ENCODE measurements around the gene P2RY12.
A peak's percentile ranks its signal among the peaks of the same experiment; 100 is the strongest.

Gene P2RY12

DNA sequence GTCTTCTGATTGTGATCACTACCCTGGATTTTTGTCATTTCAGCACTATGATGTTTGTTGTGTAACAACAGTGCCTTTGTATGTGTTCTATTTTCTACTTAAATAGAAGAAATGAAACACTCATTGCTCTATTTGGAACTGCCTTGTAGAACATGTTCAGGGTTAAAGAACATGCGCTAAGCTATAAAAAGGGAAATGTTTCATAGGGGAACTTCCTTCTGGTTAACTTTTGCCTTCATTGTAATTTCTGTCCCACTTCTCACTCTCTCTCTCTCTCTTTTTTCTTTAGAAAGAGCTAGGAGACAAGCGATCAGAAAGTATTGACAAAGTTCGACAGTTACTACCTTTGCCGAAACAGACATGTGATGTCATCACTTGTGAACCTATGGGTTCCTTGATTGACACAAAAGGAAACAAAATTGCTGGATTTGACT, at the start of gene P2RY12:
TSS of gene P2RY12 (minus strand) at position 13 of the 434 bp plus-strand sequence. CDS start 45,908 bp downstream, outside the sequence.
- TF ChIP-seq, protein P1, sequence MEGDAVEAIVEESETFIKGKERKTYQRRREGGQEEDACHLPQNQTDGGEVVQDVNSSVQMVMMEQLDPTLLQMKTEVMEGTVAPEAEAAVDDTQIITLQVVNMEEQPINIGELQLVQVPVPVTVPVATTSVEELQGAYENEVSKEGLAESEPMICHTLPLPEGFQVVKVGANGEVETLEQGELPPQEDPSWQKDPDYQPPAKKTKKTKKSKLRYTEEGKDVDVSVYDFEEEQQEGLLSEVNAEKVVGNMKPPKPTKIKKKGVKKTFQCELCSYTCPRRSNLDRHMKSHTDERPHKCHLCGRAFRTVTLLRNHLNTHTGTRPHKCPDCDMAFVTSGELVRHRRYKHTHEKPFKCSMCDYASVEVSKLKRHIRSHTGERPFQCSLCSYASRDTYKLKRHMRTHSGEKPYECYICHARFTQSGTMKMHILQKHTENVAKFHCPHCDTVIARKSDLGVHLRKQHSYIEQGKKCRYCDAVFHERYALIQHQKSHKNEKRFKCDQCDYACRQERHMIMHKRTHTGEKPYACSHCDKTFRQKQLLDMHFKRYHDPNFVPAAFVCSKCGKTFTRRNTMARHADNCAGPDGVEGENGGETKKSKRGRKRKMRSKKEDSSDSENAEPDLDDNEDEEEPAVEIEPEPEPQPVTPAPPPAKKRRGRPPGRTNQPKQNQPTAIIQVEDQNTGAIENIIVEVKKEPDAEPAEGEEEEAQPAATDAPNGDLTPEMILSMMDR (IDR thresholded peaks at IDR 0.05) = no peak
- no peak for TF ChIP-seq ZFX (IDR thresholded peaks at IDR 0.05; ENCODE audit: borderline replicate concordance)
- no peak within 1 kb of the TSS for H3K27ac ChIP-seq

DNA sequence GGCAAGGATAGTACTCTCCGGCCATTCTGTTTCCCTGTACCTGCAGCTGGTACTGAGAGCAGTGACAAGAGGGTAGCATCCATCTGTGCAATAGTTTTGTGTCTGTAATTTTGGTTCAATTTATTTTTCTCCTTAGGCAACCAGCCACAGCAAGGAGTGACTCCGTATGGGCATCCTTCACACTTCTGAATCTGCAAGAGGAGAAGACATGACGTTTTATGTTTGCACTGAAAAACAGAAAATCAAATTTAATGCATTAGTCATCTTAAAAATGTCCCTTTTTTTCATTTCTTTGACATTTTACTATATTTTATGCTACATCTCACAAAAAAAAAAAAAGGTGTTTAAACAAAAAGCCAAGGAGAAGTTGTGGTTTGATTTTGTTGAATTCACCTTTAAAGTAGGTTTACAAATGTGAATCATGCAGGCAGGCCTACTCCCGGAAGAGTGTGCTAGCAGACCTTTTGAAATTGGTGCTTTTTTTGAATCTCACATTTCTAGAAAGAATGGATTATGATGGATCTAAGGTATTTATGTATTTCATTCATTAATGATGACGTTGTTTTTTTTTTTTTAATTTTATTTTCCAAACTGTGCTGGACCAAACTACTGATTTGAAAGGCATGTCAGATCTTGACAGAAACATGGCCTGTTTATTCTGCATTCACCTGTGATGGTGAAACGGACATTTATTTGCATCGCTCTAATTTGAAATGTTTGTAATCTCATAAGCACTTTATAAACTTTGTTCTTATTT, 48.2 kb upstream of the P2RY12 start:
- TF ChIP-seq, protein P1 (IDR thresholded peaks at IDR 0.05) = no peak
- TF ChIP-seq ZFX (IDR thresholded peaks at IDR 0.05; ENCODE audit: borderline replicate concordance) = no peak
- no peak overlapping the region for H3K27ac ChIP-seq

DNA sequence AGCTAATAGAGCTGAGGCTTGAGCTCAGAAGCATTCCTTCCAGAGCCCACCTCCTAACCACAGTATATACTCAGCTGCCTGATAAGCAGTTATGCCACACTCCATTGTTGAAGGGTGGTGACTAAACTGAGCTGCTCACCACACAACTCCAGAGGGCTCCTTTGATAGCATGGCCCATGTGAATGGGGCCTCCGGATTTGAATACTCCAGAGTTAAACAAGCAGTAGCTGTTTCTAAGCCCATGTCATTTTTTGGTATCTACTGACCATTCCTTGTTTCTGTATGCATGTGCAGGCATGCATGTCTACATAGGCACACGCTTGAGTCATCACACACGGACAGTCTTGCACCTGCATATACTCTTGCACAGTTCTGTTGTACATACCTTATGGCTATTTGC, 47.4 kb upstream of the P2RY12 start:
- H3K27ac ChIP-seq = no peak overlapping the region
- no peak for TF ChIP-seq ZFX (IDR thresholded peaks at IDR 0.05; ENCODE audit: borderline replicate concordance)
- TF ChIP-seq, protein P1 (IDR thresholded peaks at IDR 0.05) = no peak

DNA sequence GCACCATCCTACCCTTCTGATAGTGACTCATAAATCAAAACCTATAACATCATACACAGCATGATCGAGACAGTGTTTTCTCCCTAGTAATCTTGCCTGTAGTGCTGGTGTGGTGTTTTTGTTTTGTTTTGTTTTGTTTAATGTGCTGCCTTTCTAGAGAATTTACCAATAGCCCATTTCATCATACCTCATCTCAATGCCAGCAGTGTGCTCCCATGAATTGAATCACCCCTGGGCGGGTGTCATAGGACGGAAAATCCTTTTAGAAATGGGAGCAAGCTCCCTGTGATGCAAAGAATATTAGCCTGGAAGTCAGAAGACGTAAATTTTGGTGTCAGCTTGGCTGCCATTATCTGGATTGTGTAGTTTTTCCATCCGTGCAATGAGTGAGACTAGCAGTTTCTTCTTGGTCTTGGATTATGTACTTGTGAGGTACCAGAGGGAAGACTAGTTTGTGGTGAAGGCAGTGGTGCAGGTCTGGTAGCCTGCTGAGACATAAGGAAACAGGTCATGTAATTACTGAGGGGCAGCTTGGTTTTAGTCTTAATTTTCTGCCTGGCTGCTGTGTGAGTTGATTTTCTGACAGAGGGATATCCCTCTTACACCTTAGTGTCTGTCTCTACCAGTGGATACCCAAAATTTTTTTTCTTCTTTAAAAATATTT, 46.4 kb upstream of the P2RY12 start:
- no peak overlapping the region for H3K27ac ChIP-seq
- TF ChIP-seq, protein P1 (IDR thresholded peaks at IDR 0.05) = no peak
- no peak for TF ChIP-seq ZFX (IDR thresholded peaks at IDR 0.05; ENCODE audit: borderline replicate concordance)

DNA sequence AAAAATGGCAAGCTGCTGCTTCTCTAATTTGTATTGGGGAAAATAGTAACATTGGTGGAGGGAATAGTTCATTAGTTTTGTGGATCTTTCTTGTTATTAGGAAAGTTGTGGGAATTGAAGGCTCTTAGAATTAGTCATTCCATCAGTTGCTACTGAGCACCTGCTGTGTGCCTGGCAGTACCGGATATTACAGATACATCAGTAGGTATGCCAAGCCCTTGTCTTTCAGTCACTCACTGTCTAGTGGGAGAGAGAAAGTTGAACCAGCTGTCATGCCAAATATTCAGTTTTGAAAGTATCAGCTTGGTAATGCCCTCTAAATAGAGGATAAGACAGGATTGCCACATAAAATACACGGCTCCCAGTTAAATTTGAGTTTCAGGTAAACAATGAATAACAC, 43.8 kb upstream of the P2RY12 start:
- no peak for TF ChIP-seq ZFX (IDR thresholded peaks at IDR 0.05; ENCODE audit: borderline replicate concordance)
- TF ChIP-seq, protein P1 (IDR thresholded peaks at IDR 0.05) = no peak
- no peak overlapping the region for H3K27ac ChIP-seq

DNA sequence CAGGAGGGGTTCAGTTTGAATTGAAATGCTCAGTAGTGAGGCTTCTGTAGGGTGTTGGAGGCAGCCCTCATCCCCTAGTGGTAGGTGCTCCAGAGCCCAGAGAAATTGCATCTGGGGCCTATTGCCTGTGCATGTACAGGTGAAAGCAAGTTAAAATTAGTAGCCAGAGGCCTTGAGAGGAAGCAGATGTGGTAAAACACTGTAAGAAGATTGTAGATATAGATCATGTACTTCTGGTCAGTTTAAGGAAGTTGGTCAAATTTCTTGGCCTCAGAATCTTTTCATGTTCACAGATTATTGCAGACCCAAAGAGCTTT, 41.7 kb upstream of the P2RY12 start:
- TF ChIP-seq, protein P1 (IDR thresholded peaks at IDR 0.05) = peak; percentile 20; the same call in 1 of the 2 replicates
- TF ChIP-seq ZFX (IDR thresholded peaks at IDR 0.05; ENCODE audit: borderline replicate concordance) = no peak
- no peak overlapping the region for H3K27ac ChIP-seq
